MM.1S (cell line): ENCODE measurements around the gene NKX6-2.
"Not testable (repeated sequence)": the region's sequence is repeated elsewhere in the genome, so short reads cannot be mapped to it uniquely, and the experiment has no call there.

Experiments used
- DNase-seq: peaks from one replicate; pipeline ENCODE4 v3.0.0-alpha.2; 2015
- H2AFZ ChIP-seq: fragments of 300-600 bp; sonication (generic); 2 replicates; pipeline ENCODE4 v1.6.0; 2016; ENCODE audit warnings: antibody characterized with exemption, low read length
- H3F3A ChIP-seq: fragments of 300-600 bp; sonication (generic); 2 replicates; pipeline ENCODE4 v1.6.1; 2016; ENCODE audit warnings: mild to moderate bottlenecking, antibody characterized with exemption, low read length, moderate library complexity, mixed read lengths; ENCODE audit not compliant: insufficient read depth
- H3K27ac ChIP-seq: fragments of 300-600 bp; sonication (generic); 2 replicates; pipeline ENCODE4 v1.5.1; 2016; ENCODE audit warnings: mild to moderate bottlenecking, low read length
- H3K27me3 ChIP-seq: fragments of 300-600 bp; sonication (generic); replicated peaks from 2 replicates; pipeline ENCODE4 v1.6.0; 2016; ENCODE audit warnings: low read length; ENCODE audit not compliant: insufficient read depth
- H3K36me3 ChIP-seq: fragments of 300-600 bp; sonication (generic); replicated peaks from 2 replicates; pipeline ENCODE4 v1.6.1; 2016; ENCODE audit warnings: mild to moderate bottlenecking, low read length, mixed read lengths; ENCODE audit not compliant: insufficient read depth
- H3K4me1 ChIP-seq: fragments of 300-600 bp; sonication (generic); 2 replicates; pipeline ENCODE4 v1.6.1; 2016; ENCODE audit warnings: low read length, mixed read lengths
- H3K4me2 ChIP-seq: fragments of 300-600 bp; sonication (generic); 2 replicates; pipeline ENCODE4 v1.6.0; 2016; ENCODE audit warnings: low read depth, low read length
- H3K4me3 ChIP-seq: fragments of 300-600 bp; sonication (generic); 2 replicates; pipeline ENCODE4 v1.5.1; 2016; ENCODE audit warnings: low read length, mixed read lengths
- H3K79me2 ChIP-seq: fragments of 300-600 bp; sonication (generic); 2 replicates; pipeline ENCODE4 v1.6.1; 2016; ENCODE audit warnings: mixed run types, low read length, mixed read lengths
- H3K9ac ChIP-seq: fragments of 300-600 bp; sonication (generic); 2 replicates; pipeline ENCODE4 v1.6.1; 2016; ENCODE audit warnings: low read length, mixed read lengths
- H3K9me2 ChIP-seq: fragments of 300-600 bp; sonication (generic); replicated peaks from 2 replicates; pipeline ENCODE4 v1.6.1; 2016; ENCODE audit warnings: mild to moderate bottlenecking, low read length, mixed read lengths; ENCODE audit not compliant: insufficient read depth
- H3K9me3 ChIP-seq: fragments of 300-600 bp; sonication (generic); replicated peaks from 2 replicates; pipeline ENCODE4 v1.6.1; 2016; ENCODE audit warnings: mild to moderate bottlenecking, low read length, mixed read lengths; ENCODE audit not compliant: insufficient read depth
- H4K20me1 ChIP-seq: fragments of 300-600 bp; sonication (generic); 2 replicates; pipeline ENCODE4 v1.6.1; 2016; ENCODE audit warnings: mild to moderate bottlenecking, low read length, moderate library complexity, mixed read lengths; ENCODE audit not compliant: insufficient read depth
- CTCF ChIP-seq: fragments of 300-600 bp; sonication (generic); IDR thresholded peaks from 2 replicates; pipeline ENCODE4 v1.5.1; 2016; ENCODE audit warnings: antibody characterized with exemption, low read length, mixed read lengths
- EZH2 ChIP-seq: fragments of 300-600 bp; sonication (generic); optimal IDR thresholded peaks from 2 replicates; pipeline ENCODE3; 2017; ENCODE audit warnings: low read depth, mild to moderate bottlenecking, antibody characterized with exemption, low read length, mixed read lengths
- EZH2phosphoT487 ChIP-seq: fragments of 300-600 bp; sonication (generic); IDR thresholded peaks from 2 replicates; pipeline ENCODE4 v1.6.1; 2018; ENCODE audit warnings: antibody characterized with exemption, low read length

The NKX6-2 gene

GRCh38 chr10:132792796-132793195 is 6.8 kb upstream of the NKX6-2 start:
- Histone ChIP-seq H3K4me2 (no peak overlapping the region), H3K9me2 (no peaks in the 10 kb centered on the region)
- no peak for DNase-seq

GRCh38 chr10:132792099-132792498 is 6.2 kb upstream of the NKX6-2 start:
- H2AFZ ChIP-seq, H4K20me1 ChIP-seq, DNase-seq, H3F3A ChIP-seq, H3K9ac ChIP-seq, H3K79me2 ChIP-seq, H3K4me2 ChIP-seq, H3K9me2 ChIP-seq, H3K36me3 ChIP-seq, H3K4me3 ChIP-seq, H3K27ac ChIP-seq, H3K4me1 ChIP-seq, H3K9me3 ChIP-seq: not testable (repeated sequence)
- H3K27me3 ChIP-seq: peaks cover 11% of the 10 kb centered on the region; the same call in 1 of the 2 replicates

More at GRCh38 chr10:132792796-132793195, 6.8 kb upstream of the NKX6-2 start:
- TF ChIP-seq CTCF (no peak), EZH2 (no peak), EZH2phosphoT487 (no peak)
- Histone ChIP-seq H3K79me2 (no peaks in the 10 kb centered on the region), H2AFZ (no peak overlapping the region), H3K36me3 (no peaks in the 10 kb centered on the region), H3K4me1 (no peaks in the 10 kb centered on the region), H3K27ac (no peak overlapping the region), H4K20me1 (no peaks in the 10 kb centered on the region), H3F3A (no peaks in the 10 kb centered on the region), H3K4me3 (no peak overlapping the region), H3K9me3 (no peaks in the 10 kb centered on the region), H3K27me3 (peaks cover 18% of the 10 kb centered on the region), H3K9ac (no peak overlapping the region)

GRCh38 chr10:132790934-132791829 is 5.2 kb upstream of the NKX6-2 start:
- no peak overlapping the region for H3K4me2 ChIP-seq
- H3K4me1 ChIP-seq: no peaks in the 10 kb centered on the region
- H3K9me3 ChIP-seq: no peaks in the 10 kb centered on the region
- no peak overlapping the region for H3K4me3 ChIP-seq
- H3K36me3 ChIP-seq: no peaks in the 10 kb centered on the region
- H3K9me2 ChIP-seq: no peaks in the 10 kb centered on the region
- H3K27me3 ChIP-seq: peaks cover 2% of the 10 kb centered on the region; the same call in 1 of the 2 replicates
- H3K27ac ChIP-seq: no peak overlapping the region
- no peak overlapping the region for H2AFZ ChIP-seq
- no peak overlapping the region for H3K9ac ChIP-seq
- H4K20me1 ChIP-seq: no peaks in the 10 kb centered on the region
- no peaks in the 10 kb centered on the region for H3F3A ChIP-seq
- TF ChIP-seq EZH2phosphoT487: no peak
- no peak for TF ChIP-seq CTCF
- no peak for TF ChIP-seq EZH2
- no peaks in the 10 kb centered on the region for H3K79me2 ChIP-seq
- DNase-seq: no peak

GRCh38 chr10:132790470-132790869 is 4.5 kb upstream of the NKX6-2 start:
- no peaks in the 10 kb centered on the region for H3K27me3 ChIP-seq
- TF ChIP-seq EZH2 (no peak), CTCF (no peak), EZH2phosphoT487 (no peak)
- no peak for DNase-seq

More at GRCh38 chr10:132790470-132790869, 4.5 kb upstream of the NKX6-2 start:
- H3K4me3 ChIP-seq: no peak overlapping the region
- H3K27ac ChIP-seq: no peak overlapping the region
- no peaks in the 10 kb centered on the region for H3K4me1 ChIP-seq
- H3K4me2 ChIP-seq: no peak overlapping the region
- no peaks in the 10 kb centered on the region for H4K20me1 ChIP-seq
- H3K9me2 ChIP-seq: no peaks in the 10 kb centered on the region
- H3K36me3 ChIP-seq: no peaks in the 10 kb centered on the region
- H3K79me2 ChIP-seq: no peaks in the 10 kb centered on the region
- H3K9ac ChIP-seq: no peak overlapping the region
- no peak overlapping the region for H2AFZ ChIP-seq
- H3F3A ChIP-seq: no peaks in the 10 kb centered on the region
- H3K9me3 ChIP-seq: no peaks in the 10 kb centered on the region
